ENCODE data around the gene RPH3AL. TPM values are rescaled to one million over a fixed set of nuclear protein-coding genes. Genes with fewer than 3 reads are reported as not detected.

RPH3AL gene
- total RNA-seq, 2 experiments from 2014 or later = 1.2 to 2.9 TPM

- DNase-seq (no peak), ATAC-seq (no peak)
- no peaks in the 10 kb centered on the region for H3K9me3 Mint-ChIP-seq (ENCODE audit: low read depth)
- H3K27me3 Mint-ChIP-seq = no peaks in the 10 kb centered on the region
- no peaks in the 10 kb centered on the region for H3K36me3 Mint-ChIP-seq
- H3K4me3 Mint-ChIP-seq = no peak overlapping the region
- no peaks in the 10 kb centered on the region for H3K4me1 Mint-ChIP-seq
- H3K27ac Mint-ChIP-seq = no peak overlapping the region
- CTCF ChIA-PET = no interaction called here
Measured at GRCh38 chr17:307741-308507, 44.7 kb downstream of the RPH3AL start.

GRCh38 chr17:307295-307691 lies 45.3 kb downstream of the RPH3AL start:
- Mint-ChIP-seq H3K4me3 (no peak overlapping the region), H3K36me3 (no peaks in the 10 kb centered on the region), H3K27ac (no peak overlapping the region), H3K9me3 (ENCODE audit: low read depth) (no peaks in the 10 kb centered on the region), H3K4me1 (no peaks in the 10 kb centered on the region), H3K27me3 (no peaks in the 10 kb centered on the region)
- no peak for DNase-seq
- no peak for ATAC-seq
- CTCF ChIA-PET = no interaction called here

GRCh38 chr17:306536-307294 lies 45.9 kb downstream of the RPH3AL start:
- ATAC-seq (no peak), DNase-seq (no peak)
- no peak overlapping the region for H3K4me3 Mint-ChIP-seq
- H3K27me3 Mint-ChIP-seq = no peaks in the 10 kb centered on the region
- no peak overlapping the region for H3K27ac Mint-ChIP-seq
- H3K9me3 Mint-ChIP-seq (ENCODE audit: low read depth) = no peaks in the 10 kb centered on the region
- H3K4me1 Mint-ChIP-seq = no peaks in the 10 kb centered on the region
- CTCF ChIA-PET = no interaction called here
- H3K36me3 Mint-ChIP-seq = no peaks in the 10 kb centered on the region

- no peaks in the 10 kb centered on the region for H3K27me3 Mint-ChIP-seq
- CTCF ChIA-PET = no interaction called here
- H3K9me3 Mint-ChIP-seq (ENCODE audit: low read depth) = no peaks in the 10 kb centered on the region
- no peaks in the 10 kb centered on the region for H3K36me3 Mint-ChIP-seq
- ATAC-seq (no peak), DNase-seq (no peak)
- no peak overlapping the region for H3K4me3 Mint-ChIP-seq
- H3K27ac Mint-ChIP-seq = no peak overlapping the region
- no peaks in the 10 kb centered on the region for H3K4me1 Mint-ChIP-seq
Measured at GRCh38 chr17:306116-306515, 46.5 kb downstream of the RPH3AL start.

GRCh38 chr17:305090-305976 lies 47.3 kb downstream of the RPH3AL start:
- H3K4me3 Mint-ChIP-seq = no peak overlapping the region
- CTCF ChIA-PET = no interaction called here
- H3K4me1 Mint-ChIP-seq = no peaks in the 10 kb centered on the region
- ATAC-seq = no peak
- no peak overlapping the region for H3K27ac Mint-ChIP-seq
- H3K9me3 Mint-ChIP-seq (ENCODE audit: low read depth) = no peaks in the 10 kb centered on the region
- no peak for DNase-seq
- no peaks in the 10 kb centered on the region for H3K36me3 Mint-ChIP-seq
- H3K27me3 Mint-ChIP-seq = no peaks in the 10 kb centered on the region

- Mint-ChIP-seq H3K36me3 (no peaks in the 10 kb centered on the region), H3K27ac (no peak overlapping the region), H3K27me3 (no peaks in the 10 kb centered on the region), H3K4me3 (no peak overlapping the region), H3K9me3 (ENCODE audit: low read depth) (no peaks in the 10 kb centered on the region), H3K4me1 (no peaks in the 10 kb centered on the region)
- ATAC-seq (no peak), DNase-seq (no peak)
- CTCF ChIA-PET = no interaction called here
Measured at GRCh38 chr17:304461-304860, 48.1 kb downstream of the RPH3AL start.

- no peak for DNase-seq
- no peaks in the 10 kb centered on the region for H3K4me1 Mint-ChIP-seq
- H3K27me3 Mint-ChIP-seq = no peaks in the 10 kb centered on the region
- no peak overlapping the region for H3K4me3 Mint-ChIP-seq
- H3K36me3 Mint-ChIP-seq = no peaks in the 10 kb centered on the region
- H3K9me3 Mint-ChIP-seq (ENCODE audit: low read depth) = no peaks in the 10 kb centered on the region
- ATAC-seq = no peak
- H3K27ac Mint-ChIP-seq = no peak overlapping the region
- CTCF ChIA-PET = no interaction called here
Measured at GRCh38 chr17:303168-303567, 49.4 kb downstream of the RPH3AL start.

- Mint-ChIP-seq H3K9me3 (ENCODE audit: low read depth) (no peaks in the 10 kb centered on the region), H3K27me3 (no peaks in the 10 kb centered on the region), H3K4me3 (no peak overlapping the region), H3K36me3 (no peaks in the 10 kb centered on the region), H3K27ac (no peak overlapping the region), H3K4me1 (no peaks in the 10 kb centered on the region)
- CTCF ChIA-PET = no interaction called here
- ATAC-seq = no peak
- DNase-seq = no peak
Measured at GRCh38 chr17:302300-302698, 50.3 kb downstream of the RPH3AL start.

GRCh38 chr17:301681-302299 lies 50.8 kb downstream of the RPH3AL start:
- ATAC-seq (no peak), DNase-seq (no peak)
- H3K27me3 Mint-ChIP-seq = no peaks in the 10 kb centered on the region
- no peak overlapping the region for H3K27ac Mint-ChIP-seq
- H3K4me1 Mint-ChIP-seq = no peaks in the 10 kb centered on the region
- no peak overlapping the region for H3K4me3 Mint-ChIP-seq
- no peaks in the 10 kb centered on the region for H3K36me3 Mint-ChIP-seq
- H3K9me3 Mint-ChIP-seq (ENCODE audit: low read depth) = no peaks in the 10 kb centered on the region
- CTCF ChIA-PET = no interaction called here

- H3K4me3 Mint-ChIP-seq = no peak overlapping the region
- no peaks in the 10 kb centered on the region for H3K4me1 Mint-ChIP-seq
- CTCF ChIA-PET = no interaction called here
- ATAC-seq = no peak
- H3K27ac Mint-ChIP-seq = no peak overlapping the region
- no peak for DNase-seq
- H3K36me3 Mint-ChIP-seq = no peaks in the 10 kb centered on the region
- H3K9me3 Mint-ChIP-seq (ENCODE audit: low read depth) = no peaks in the 10 kb centered on the region
- no peaks in the 10 kb centered on the region for H3K27me3 Mint-ChIP-seq
Measured at GRCh38 chr17:300881-301280, 51.7 kb downstream of the RPH3AL start.

GRCh38 chr17:299546-299945 lies 53.1 kb downstream of the RPH3AL start:
- H3K27ac Mint-ChIP-seq = no peak overlapping the region
- no peaks in the 10 kb centered on the region for H3K27me3 Mint-ChIP-seq
- H3K4me1 Mint-ChIP-seq = no peaks in the 10 kb centered on the region
- no peaks in the 10 kb centered on the region for H3K9me3 Mint-ChIP-seq (ENCODE audit: low read depth)
- no peaks in the 10 kb centered on the region for H3K36me3 Mint-ChIP-seq
- CTCF ChIA-PET = no interaction called here
- no peak overlapping the region for H3K4me3 Mint-ChIP-seq
- ATAC-seq = no peak
- DNase-seq = no peak

- H3K36me3 Mint-ChIP-seq = no peaks in the 10 kb centered on the region
- CTCF ChIA-PET = no interaction called here
- DNase-seq = no peak
- no peak for ATAC-seq
- H3K27me3 Mint-ChIP-seq = no peaks in the 10 kb centered on the region
- no peaks in the 10 kb centered on the region for H3K4me1 Mint-ChIP-seq
- no peaks in the 10 kb centered on the region for H3K9me3 Mint-ChIP-seq (ENCODE audit: low read depth)
- H3K4me3 Mint-ChIP-seq = no peak overlapping the region
- no peak overlapping the region for H3K27ac Mint-ChIP-seq
Measured at GRCh38 chr17:298791-299450, 53.7 kb downstream of the RPH3AL start.

- peaks cover 7% of the 10 kb centered on the region for H3K4me1 Mint-ChIP-seq
- no peaks in the 10 kb centered on the region for H3K9me3 Mint-ChIP-seq (ENCODE audit: low read depth)
- peaks cover 2% of the 10 kb centered on the region for H3K27me3 Mint-ChIP-seq
- H3K27ac Mint-ChIP-seq = no peak overlapping the region
- DNase-seq (no peak), ATAC-seq (no peak)
- no peak overlapping the region for H3K4me3 Mint-ChIP-seq
- CTCF ChIA-PET = no interaction called here
- no peaks in the 10 kb centered on the region for H3K36me3 Mint-ChIP-seq
Measured at GRCh38 chr17:297758-298157, 54.8 kb downstream of the RPH3AL start.
